GM12878 (cell line): ENCODE data around the gene C1QTNF8. TPM values are rescaled to one million over a fixed set of nuclear protein-coding genes. Genes with fewer than 3 reads are reported as not detected.

Source experiments
- ATAC-seq: fragments of 200-7000 bp; cut with Tn5 transposase; 3 replicates; pipeline ENCODE4 v1.9.1; 2020; ENCODE audit warnings: mild to moderate bottlenecking, moderate library complexity
- BruUV-seq: library from RNA; stranded (reverse); fragments of 400-500 nt; replicated peaks from 2 replicates; lab custom pipeline; 2021; lab: Mats Ljungman, UMichigan
- CTCF ChIA-PET: fragments of 300-600 bp; sonication (Branson Sonifier 250); formaldehyde crosslinking; extraction: SDS; loops from one replicate; lab custom pipeline; 2021; ENCODE audit warnings: inconsistent platforms; lab: Yijun Ruan, JAX
- POLR2A ChIA-PET: fragments of 350-600 bp; formaldehyde crosslinking; extraction: SDS; loops from one replicate; lab custom pipeline; 2021; ENCODE audit warnings: inconsistent platforms; lab: Charles Lee
- RAD21 ChIA-PET: fragments of 300-600 bp; sonication (Branson Sonifier 250); formaldehyde crosslinking; loops from one replicate; lab custom pipeline; 2023; ENCODE audit warnings: antibody characterized with exemption; ENCODE audit not compliant: unreplicated experiment; lab: Charles Lee
- SMC1A ChIA-PET: fragments of 300-600 bp; sonication (Branson Sonifier 250); formaldehyde crosslinking; loops from one replicate; lab custom pipeline; 2023; ENCODE audit not compliant: unreplicated experiment, uncharacterized antibody; lab: Charles Lee
- DNase-seq: peaks from one replicate; pipeline ENCODE4 v3.0.0-alpha.2; 2011; ENCODE audit warnings: low read depth, low spot score
- FAIRE-seq: peaks from 3 replicates; lab custom pipeline; 2011; peaks lifted over from hg19 to GRCh38; lab: Jason Lieb, UNC
- H2AFZ ChIP-seq: 2 replicates; pipeline ENCODE4 v1.6.0; 2011; ENCODE audit warnings: low read depth, low read length, control low read depth; ENCODE audit not compliant: control insufficient read depth
- H3K27ac ChIP-seq: 2 replicates; pipeline ENCODE4 v1.5.1; 2011; ENCODE audit warnings: control low read depth; ENCODE audit not compliant: control insufficient read depth, insufficient read depth
- H3K27me3 ChIP-seq, 2 experiments: replicated peaks in 1 of 2; 2 replicates each; pipeline versions ENCODE4 v1.6.0 to v1.6.1; 2011; ENCODE audit warnings: low read length in 1 of 2; ENCODE audit not compliant: control insufficient read depth in 2 of 2, insufficient read depth in 2 of 2
- H3K36me3 ChIP-seq, 2 experiments: 2 replicates each; pipeline ENCODE4 v1.5.1; 2011; ENCODE audit warnings: low read length in 1 of 2; ENCODE audit not compliant: control insufficient read depth in 2 of 2, insufficient read depth in 2 of 2
- H3K4me1 ChIP-seq: 2 replicates; pipeline ENCODE4 v1.6.1; 2011; ENCODE audit warnings: mild to moderate bottlenecking, low read length, moderate library complexity, mixed read lengths; ENCODE audit not compliant: control insufficient read depth, insufficient read depth
- H3K4me2 ChIP-seq: 2 replicates; pipeline ENCODE4 v1.6.0; 2011; ENCODE audit warnings: control low read depth; ENCODE audit not compliant: control insufficient read depth, insufficient read depth
- H3K4me3 ChIP-seq: fragments of 200-600 bp; sonication (generic); 2 replicates; pipeline ENCODE4 v1.5.1; 2016
- H3K79me2 ChIP-seq: 2 replicates; pipeline ENCODE4 v1.6.0; 2011; ENCODE audit warnings: low read length; ENCODE audit not compliant: control insufficient read depth, insufficient read depth
- H3K9ac ChIP-seq: 2 replicates; pipeline ENCODE4 v1.8.0; 2011; ENCODE audit warnings: low read length, control low read depth, mixed read lengths; ENCODE audit not compliant: control insufficient read depth, insufficient read depth
- H3K9me3 ChIP-seq: replicated peaks from 3 replicates; pipeline ENCODE4 v1.5.1; 2011; ENCODE audit warnings: mild to moderate bottlenecking, low read length; ENCODE audit not compliant: control insufficient read depth, insufficient read depth
- H4K20me1 ChIP-seq: 2 replicates; pipeline ENCODE4 v1.6.0; 2011; ENCODE audit not compliant: control insufficient read depth, insufficient read depth
- BRCA1 ChIP-seq: IDR thresholded peaks from 2 replicates; pipeline ENCODE4 v1.6.1; 2011; ENCODE audit warnings: low read depth, low read length, improper control_type of control experiment
- CEBPZ ChIP-seq: fragments of 150-350 bp; IDR thresholded peaks from 2 replicates; pipeline ENCODE4 v1.6.1; 2016; ENCODE audit warnings: low read depth, low read length
- CTCF ChIP-seq, 3 experiments: IDR thresholded peaks in 2 of 3; conservative IDR thresholded peaks in 1 of 3; 2 replicates each; pipeline ENCODE4 v1.5.1; 2011; ENCODE audit warnings: low read depth in 3 of 3, low read length in 3 of 3, mild to moderate bottlenecking in 3 of 3, control low read depth in 2 of 3, moderate library complexity in 2 of 3, inconsistent platforms in 1 of 3, mixed read lengths in 1 of 3; ENCODE audit not compliant: control insufficient read depth in 2 of 3, insufficient read depth in 1 of 3; ENCODE audit errors: extremely low read depth in 1 of 3
- EED ChIP-seq: sonication (generic); IDR thresholded peaks from 2 replicates; pipeline ENCODE4 v1.6.1; 2016; ENCODE audit warnings: antibody characterized with exemption, low read depth
- HCFC1 ChIP-seq: fragments of 150-350 bp; IDR thresholded peaks from 2 replicates; pipeline ENCODE4 v1.6.1; 2014; ENCODE audit warnings: low read length
- MYB ChIP-seq: fragments of 150-350 bp; IDR thresholded peaks from 2 replicates; pipeline ENCODE4 v1.6.1; 2014; ENCODE audit warnings: mild to moderate bottlenecking, low read depth, low read length, borderline replicate concordance
- PKNOX1 ChIP-seq: fragments of 450-650 bp; IDR thresholded peaks from 2 replicates; pipeline ENCODE4 v1.6.1; 2016; ENCODE audit warnings: mild to moderate bottlenecking
- POU2F2 ChIP-seq: IDR thresholded peaks from 3 replicates; pipeline ENCODE4 v1.6.1; 2011; ENCODE audit warnings: low read depth, mild to moderate bottlenecking, low read length, borderline replicate concordance
- RBBP5 ChIP-seq: fragments of 200-600 bp; sonication (generic); conservative IDR thresholded peaks from 2 replicates; pipeline ENCODE4 v1.6.1; 2016
- SKIL ChIP-seq: fragments of 450-650 bp; IDR thresholded peaks from 2 replicates; pipeline ENCODE4 v1.6.1; 2017; ENCODE audit warnings: mild to moderate bottlenecking, low read depth, inconsistent platforms; ENCODE audit not compliant: poor library complexity, severe bottlenecking
- SP1 ChIP-seq: IDR thresholded peaks from one replicate; pipeline ENCODE4 v1.6.1; 2011; ENCODE audit warnings: low read depth, low read length
- TARDBP ChIP-seq: IDR thresholded peaks from 2 replicates; pipeline ENCODE4 v1.6.1; 2016; ENCODE audit warnings: borderline replicate concordance
- WGBS: methylation state at CpG from one replicate; pipeline ENCODE4 v1.1.6; 2016; ENCODE audit warnings: low lambda C conversion rate; ENCODE audit not compliant: insufficient replicate concordance, insufficient coverage; ENCODE audit errors: missing lambda C conversion rate; 5-methylcytosine and 5-hydroxymethylcytosine counted together
- in situ Hi-C: fragments of 300-500 bp; cut with MboI; formaldehyde crosslinking; loops from 9 replicates; pipeline ENCODE4 v1.14.3; 2018; ENCODE audit warnings: mixed read lengths
- intact Hi-C: fragments of 100-400 bp; cut with micrococcal nuclease; formaldehyde crosslinking; loops from one replicate; pipeline ENCODE4 v1.14.2; 2022; ENCODE audit not compliant: unreplicated experiment
- polyA plus RNA-seq, 11 experiments: library from polyadenylated mRNA; depleted of rRNA in 4 of 11; unstranded in 6 of 11; stranded (reverse) in 5 of 11; fragments of >200 nt; fragmentation: Nextera tagmentation in 4 of 11; fragmentation: Illumina TruSeq in 1 of 11; extraction: Ambion mirVana in 4 of 11; extraction: Trizol in 1 of 11; gene quantifications; 1 replicate in 1 of 11; 2 replicates in 10 of 11; pipeline versions ENCODE4 v1.2.1 to v1.2.3, GENCODE V29; 2011 to 2016; ENCODE audit warnings: inconsistent platforms in 2 of 11, missing spikeins in 2 of 11, low read depth in 1 of 11
- total RNA-seq, 4 experiments: library from RNA; depleted of rRNA in 3 of 4; stranded (reverse); fragments of >200 nt in 3 of 4; fragmentation: Illumina TruSeq in 1 of 4; extraction: Trizol in 1 of 4; gene quantifications; 2 replicates each; pipeline versions ENCODE4 v1.2.1 to v1.2.3, GENCODE V29; 2013 to 2021
- TF ChIP-seq, protein P1 (sequence below): IDR thresholded peaks from 2 replicates; pipeline ENCODE4 v1.6.1; 2012; ENCODE audit warnings: mild to moderate bottlenecking, low read depth, low read length

The C1QTNF8 gene
- total and polyA plus RNA-seq, 10 of the 15 experiments (the other 5 are each of a cell fraction or from before 2014, with no cell fraction given) = not detected

DNA sequence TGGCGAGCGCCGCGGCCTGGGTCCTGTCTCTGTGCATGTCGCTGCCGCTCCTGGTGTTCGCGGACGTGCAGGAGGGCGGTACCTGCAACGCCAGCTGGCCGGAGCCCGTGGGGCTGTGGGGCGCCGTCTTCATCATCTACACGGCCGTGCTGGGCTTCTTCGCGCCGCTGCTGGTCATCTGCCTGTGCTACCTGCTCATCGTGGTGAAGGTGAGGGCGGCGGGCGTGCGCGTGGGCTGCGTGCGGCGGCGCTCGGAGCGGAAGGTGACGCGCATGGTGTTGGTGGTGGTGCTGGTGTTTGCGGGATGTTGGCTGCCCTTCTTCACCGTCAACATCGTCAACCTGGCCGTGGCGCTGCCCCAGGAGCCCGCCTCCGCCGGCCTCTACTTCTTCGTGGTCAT lies 16.7 kb downstream of the C1QTNF8 start:
- in situ Hi-C loops (no loop called here), intact Hi-C loops (no loop called here)
- DNase-seq (no peak), FAIRE-seq (no peak), ATAC-seq (no peak)
- no peak overlapping the region for H3K9ac ChIP-seq
- no peak overlapping the region for H3K27ac ChIP-seq
- WGBS = 93% methylated on average over 34 of the region's 43 CpGs
- no peaks in the 10 kb centered on the region; the same call in 2 of the 3 replicates for H3K9me3 ChIP-seq
- H3K4me3 ChIP-seq = no peak overlapping the region
- H3K27me3 ChIP-seq = no peaks in the 10 kb centered on the region
- H3K4me2 ChIP-seq = no peak overlapping the region
- H3K4me1 ChIP-seq = no peaks in the 10 kb centered on the region
- TF ChIP-seq RBBP5 (no peak), PKNOX1 (no peak), CEBPZ (no peak), SKIL (no peak), TARDBP (no peak), BRCA1 (no peak), CTCF (IDR thresholded peaks at IDR 0.05 in 2 of 3, conservative IDR thresholded peaks at IDR 0.05 in 1 of 3; ENCODE audit: control insufficient read depth in 2 of 3, extremely low read depth in 1 of 3, insufficient read depth in 1 of 3, low read depth in 3 of 3, low read length in 3 of 3) (no peak), SP1 (no peak), EED (no peak), MYB (no peak), HCFC1 (no peak), POU2F2 (no peak)
- TF ChIP-seq, protein P1, sequence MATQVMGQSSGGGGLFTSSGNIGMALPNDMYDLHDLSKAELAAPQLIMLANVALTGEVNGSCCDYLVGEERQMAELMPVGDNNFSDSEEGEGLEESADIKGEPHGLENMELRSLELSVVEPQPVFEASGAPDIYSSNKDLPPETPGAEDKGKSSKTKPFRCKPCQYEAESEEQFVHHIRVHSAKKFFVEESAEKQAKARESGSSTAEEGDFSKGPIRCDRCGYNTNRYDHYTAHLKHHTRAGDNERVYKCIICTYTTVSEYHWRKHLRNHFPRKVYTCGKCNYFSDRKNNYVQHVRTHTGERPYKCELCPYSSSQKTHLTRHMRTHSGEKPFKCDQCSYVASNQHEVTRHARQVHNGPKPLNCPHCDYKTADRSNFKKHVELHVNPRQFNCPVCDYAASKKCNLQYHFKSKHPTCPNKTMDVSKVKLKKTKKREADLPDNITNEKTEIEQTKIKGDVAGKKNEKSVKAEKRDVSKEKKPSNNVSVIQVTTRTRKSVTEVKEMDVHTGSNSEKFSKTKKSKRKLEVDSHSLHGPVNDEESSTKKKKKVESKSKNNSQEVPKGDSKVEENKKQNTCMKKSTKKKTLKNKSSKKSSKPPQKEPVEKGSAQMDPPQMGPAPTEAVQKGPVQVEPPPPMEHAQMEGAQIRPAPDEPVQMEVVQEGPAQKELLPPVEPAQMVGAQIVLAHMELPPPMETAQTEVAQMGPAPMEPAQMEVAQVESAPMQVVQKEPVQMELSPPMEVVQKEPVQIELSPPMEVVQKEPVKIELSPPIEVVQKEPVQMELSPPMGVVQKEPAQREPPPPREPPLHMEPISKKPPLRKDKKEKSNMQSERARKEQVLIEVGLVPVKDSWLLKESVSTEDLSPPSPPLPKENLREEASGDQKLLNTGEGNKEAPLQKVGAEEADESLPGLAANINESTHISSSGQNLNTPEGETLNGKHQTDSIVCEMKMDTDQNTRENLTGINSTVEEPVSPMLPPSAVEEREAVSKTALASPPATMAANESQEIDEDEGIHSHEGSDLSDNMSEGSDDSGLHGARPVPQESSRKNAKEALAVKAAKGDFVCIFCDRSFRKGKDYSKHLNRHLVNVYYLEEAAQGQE = no peak
- SMC1A ChIA-PET = no interaction called here
- H3K79me2 ChIP-seq = no peaks in the 10 kb centered on the region
- H2AFZ ChIP-seq = no peak overlapping the region
- no TSS peak for BruUV-seq
- POLR2A ChIA-PET = no interaction called here
- CTCF ChIA-PET = no interaction called here
- no peaks in the 10 kb centered on the region for H3K36me3 ChIP-seq
- no peaks in the 10 kb centered on the region for H4K20me1 ChIP-seq
- RAD21 ChIA-PET = no interaction called here
